Mammary epithelial cell (primary cell): ENCODE results near the gene IGF2BP3.

Experiments used
- CTCF ChIP-seq, 2 donors: IDR thresholded peaks in 1 of 2; conservative IDR thresholded peaks in 1 of 2; 2 replicates each; pipeline ENCODE4 v1.5.1; 2011 to 2012; ENCODE audit warnings: inconsistent platforms in 2 of 2, low read length in 2 of 2, mild to moderate bottlenecking in 2 of 2, control low read depth in 1 of 2, low read depth in 1 of 2; ENCODE audit not compliant: insufficient read depth in 1 of 2; ENCODE audit errors: extremely low read depth in 1 of 2
- EZH2 ChIP-seq: IDR thresholded peaks from 2 replicates; pipeline ENCODE4 v1.6.1; 2012; ENCODE audit warnings: low read length, inconsistent platforms, borderline replicate concordance

GRCh38 chr7:23293500-23294073 lies 176.7 kb downstream of the IGF2BP3 start:
- TF ChIP-seq CTCF (conservative IDR thresholded peaks at IDR 0.05 in 1 of 2, IDR thresholded peaks at IDR 0.05 in 1 of 2; ENCODE audit: extremely low read depth in 1 of 2, insufficient read depth in 1 of 2, low read depth in 1 of 2, low read length in 2 of 2) (no peak), EZH2 (no peak)
